ENCODE data around the gene SAFB. TPM values are rescaled to one million over a fixed set of nuclear protein-coding genes. Genes with fewer than 3 reads are reported as not detected.

SAFB gene
- total and polyA plus RNA-seq, 7 donors, result 51.3 to 88.9 (median 62.1) TPM

- no peaks in the 10 kb centered on the region for H3K27me3 ChIP-seq (ENCODE audit: insufficient read depth in 3 of 3, low read length in 2 of 3)
- peaks cover 5% of the 10 kb centered on the region for H3K4me1 ChIP-seq
- intact Hi-C loops (cut with DNase I), result no loop called here
- H3K9me3 ChIP-seq, result no peaks in the 10 kb centered on the region
- H3K36me3 ChIP-seq (ENCODE audit: insufficient read depth in 1 of 2, low read depth in 1 of 2), result peaks cover 6 to 49% of the 10 kb centered on the region in 2 donors
- ATAC-seq (no peak), DNase-seq (no peak)
- no peak for TF ChIP-seq CTCF (IDR thresholded peaks at IDR 0.05)
- 89 to 93% (median 91%) methylated on average over 7 of the region's 7 CpGs for WGBS, 3 donors
- H3K27ac ChIP-seq, result no peak overlapping the region
- H3K4me3 ChIP-seq, result no peak overlapping the region
These were observed 48.7 kb downstream of the SAFB start for GRCh38 chr19:5671600-5671999.

- no peak for TF ChIP-seq CTCF (IDR thresholded peaks at IDR 0.05)
- H3K36me3 ChIP-seq (ENCODE audit: insufficient read depth in 1 of 2, low read depth in 1 of 2), result peaks cover 7 to 43% of the 10 kb centered on the region in 2 donors
- no peaks in the 10 kb centered on the region for H3K9me3 ChIP-seq
- no peak overlapping the region for H3K4me3 ChIP-seq
- ATAC-seq, result no peak
- H3K27me3 ChIP-seq (ENCODE audit: insufficient read depth in 3 of 3, low read length in 2 of 3), result no peaks in the 10 kb centered on the region
- no peak overlapping the region for H3K27ac ChIP-seq
- WGBS, 3 donors, result 60 to 65% (median 64%) methylated on average over 13 of the region's 13 CpGs
- H3K4me1 ChIP-seq, result peaks cover 7% of the 10 kb centered on the region
- intact Hi-C loops (cut with DNase I), result no loop called here
- DNase-seq, result no peak
These were observed 50.0 kb downstream of the SAFB start for GRCh38 chr19:5672708-5673459.

GRCh38 chr19:5673752-5674151, 50.9 kb downstream of the SAFB start:
- DNase-seq (no peak), ATAC-seq (no peak)
- Histone ChIP-seq H3K27ac (no peak overlapping the region), H3K27me3 (ENCODE audit: insufficient read depth in 3 of 3, low read length in 2 of 3) (no peaks in the 10 kb centered on the region), H3K9me3 (no peaks in the 10 kb centered on the region), H3K4me1 (peaks cover 7% of the 10 kb centered on the region), H3K4me3 (no peak overlapping the region), H3K36me3 (ENCODE audit: insufficient read depth in 1 of 2, low read depth in 1 of 2) (peaks cover 9 to 43% of the 10 kb centered on the region in 2 donors)
- TF ChIP-seq CTCF (IDR thresholded peaks at IDR 0.05), result no peak
- WGBS, 3 donors, result 96 to 100% (median 98%) methylated on average over 1 of the region's 1 CpG
- intact Hi-C loops (cut with DNase I), result no loop called here

GRCh38 chr19:5674714-5675113, 51.8 kb downstream of the SAFB start:
- Histone ChIP-seq H3K4me1 (peaks cover 13% of the 10 kb centered on the region), H3K4me3 (no peak overlapping the region), H3K9me3 (no peaks in the 10 kb centered on the region), H3K36me3 (ENCODE audit: insufficient read depth in 1 of 2, low read depth in 1 of 2) (peaks cover 6 to 35% of the 10 kb centered on the region in 2 donors), H3K27ac (no peak overlapping the region), H3K27me3 (ENCODE audit: insufficient read depth in 3 of 3, low read length in 2 of 3) (no peaks in the 10 kb centered on the region)
- WGBS, 3 donors, result 86 to 90% (median 89%) methylated on average over 5 of the region's 5 CpGs
- DNase-seq, result no peak
- ATAC-seq, result no peak
- intact Hi-C loops (cut with DNase I), result loop anchor here in 1 of 2 donors (5.0 kb wide), 1 partner anchor 32 kb away; no protein-coding TSS in a partner anchor
- TF ChIP-seq CTCF (IDR thresholded peaks at IDR 0.05), result no peak

All from psoas muscle (tissue), 8 donors.